H1 (cell line): ENCODE results near the gene MORN2.

ENCODE experiments used
- CTCF ChIP-seq, 3 experiments: IDR thresholded peaks; 1 replicate in 2 of 3; 2 replicates in 1 of 3; pipeline versions ENCODE4 v1.5.1 to v1.6.1; 2011; ENCODE audit warnings: low read length in 3 of 3, mild to moderate bottlenecking in 3 of 3, inconsistent platforms in 2 of 3, low read depth in 1 of 3, moderate library complexity in 1 of 3; ENCODE audit not compliant: insufficient read depth in 1 of 3; ENCODE audit errors: control extremely low read depth in 1 of 3
- EZH2 ChIP-seq: fragments of 200-600 bp; sonication (generic); IDR thresholded peaks from 2 replicates; pipeline ENCODE4 v1.7.1; 2012; ENCODE audit warnings: low read depth, mild to moderate bottlenecking, moderate library complexity, low read length, inconsistent platforms; ENCODE audit not compliant: severe bottlenecking
- POLR2AphosphoS5 ChIP-seq: IDR thresholded peaks from 2 replicates; pipeline ENCODE4 v1.6.1; 2011; ENCODE audit warnings: low read depth, low read length
- SP2 ChIP-seq: IDR thresholded peaks from 2 replicates; pipeline ENCODE4 v1.6.1; 2012; ENCODE audit warnings: mild to moderate bottlenecking, low read length, inconsistent platforms
- TBP ChIP-seq: IDR thresholded peaks from 2 replicates; pipeline ENCODE4 v1.6.1; 2011; ENCODE audit warnings: low read depth, low read length, improper control_type of control experiment

- no peak for TF ChIP-seq CTCF (IDR thresholded peaks at IDR 0.05; ENCODE audit: control extremely low read depth in 1 of 3, insufficient read depth in 1 of 3, low read depth in 1 of 3, low read length in 3 of 3)
- TF ChIP-seq TBP = no peak
- TF ChIP-seq EZH2 = no peak
- TF ChIP-seq POLR2AphosphoS5 = no peak
- no peak for TF ChIP-seq SP2
These were observed 10.3 kb downstream of the MORN2 start for GRCh38 chr2:38886063-38886462.
